OCI-LY7 (cell line): ENCODE data around the gene POU3F2.

Experiments
- CTCF ChIP-seq: fragments of 200-600 bp; sonication (generic); conservative IDR thresholded peaks from 2 replicates; pipeline ENCODE4 v1.5.1; 2014; ENCODE audit warnings: mild to moderate bottlenecking, antibody characterized with exemption, low read length, moderate library complexity, mixed read lengths
- EZH2phosphoT487 ChIP-seq: fragments of 200-600 bp; sonication (generic); IDR thresholded peaks from 2 replicates; pipeline ENCODE4 v1.6.1; 2018; ENCODE audit warnings: low read depth, borderline replicate concordance, mild to moderate bottlenecking, mixed run types, antibody characterized with exemption, low read length, moderate library complexity, mixed read lengths

- TF ChIP-seq CTCF (no peak), EZH2phosphoT487 (no peak)
Measured at GRCh38 chr6:98833307-98834059, 891 bp upstream of the POU3F2 start.
